GM23338 (cell line): ENCODE measurements around the gene NOLC1. TPM values are rescaled to one million over a fixed set of nuclear protein-coding genes. Genes with fewer than 3 reads are reported as not detected.
A peak's percentile ranks its signal among the peaks of the same experiment; 100 is the strongest.

Experiments
- ATAC-seq: fragments of 200-7000 bp; cut with Tn5 transposase; 3 replicates; pipeline ENCODE4 v1.9.1; 2020
- DNase-seq: peaks from one replicate; pipeline ENCODE4 v3.0.0-alpha.2; 2015; ENCODE audit warnings: low spot score
- H2AFZ ChIP-seq: fragments of 200-600 bp; sonication (generic); 2 replicates; pipeline ENCODE4 v1.8.0; 2016; ENCODE audit warnings: antibody characterized with exemption, mild to moderate bottlenecking, moderate library complexity
- H3F3A ChIP-seq: fragments of 200-600 bp; sonication (generic); replicated peaks from 2 replicates; pipeline ENCODE4 v1.8.0; 2017; ENCODE audit warnings: antibody characterized with exemption, mixed run types, low read depth
- H3K27ac ChIP-seq: fragments of 200-600 bp; sonication (generic); 2 replicates; pipeline ENCODE4 v1.6.1; 2016; ENCODE audit warnings: low read depth
- H3K27me3 ChIP-seq: fragments of 200-600 bp; sonication (generic); 2 replicates; pipeline ENCODE4 v1.8.0; 2016; ENCODE audit warnings: mild to moderate bottlenecking, mixed run types, moderate library complexity; ENCODE audit not compliant: insufficient read depth
- H3K36me3 ChIP-seq: fragments of 200-600 bp; sonication (generic); 2 replicates; pipeline ENCODE4 v1.8.0; 2016; ENCODE audit warnings: mild to moderate bottlenecking; ENCODE audit not compliant: insufficient read depth
- H3K4me1 ChIP-seq: fragments of 200-600 bp; sonication (generic); 2 replicates; pipeline ENCODE4 v1.8.0; 2016; ENCODE audit warnings: mild to moderate bottlenecking, moderate library complexity; ENCODE audit not compliant: insufficient read depth
- H3K4me2 ChIP-seq: fragments of 200-600 bp; sonication (generic); 2 replicates; pipeline ENCODE4 v1.7.1; 2017; ENCODE audit warnings: mixed run types
- H3K4me3 ChIP-seq: fragments of 200-600 bp; sonication (generic); 2 replicates; pipeline ENCODE4 v1.6.1; 2016; ENCODE audit warnings: mixed run types
- H3K79me2 ChIP-seq: fragments of 200-600 bp; sonication (generic); replicated peaks from 2 replicates; pipeline ENCODE4 v1.8.0; 2017; ENCODE audit warnings: mild to moderate bottlenecking; ENCODE audit not compliant: insufficient read depth
- H3K9me2 ChIP-seq: fragments of 200-600 bp; sonication (generic); 2 replicates; pipeline ENCODE4 v1.8.0; 2017; ENCODE audit not compliant: insufficient read depth
- H4K20me1 ChIP-seq: fragments of 200-600 bp; sonication (generic); replicated peaks from 2 replicates; pipeline ENCODE4 v1.8.0; 2017; ENCODE audit warnings: mild to moderate bottlenecking; ENCODE audit not compliant: insufficient read depth
- H3K27ac Mint-ChIP-seq: 2 replicates; pipeline ENCODE4 v1.8.0; 2020; ENCODE audit warnings: inconsistent platforms, mild to moderate bottlenecking, moderate library complexity, mixed read lengths
- H3K27me3 Mint-ChIP-seq: 3 replicates; pipeline ENCODE4 v1.8.0; 2022; ENCODE audit warnings: low read depth, mild to moderate bottlenecking, moderate library complexity, mixed read lengths, inconsistent platforms; ENCODE audit not compliant: insufficient read depth, poor library complexity
- H3K36me3 Mint-ChIP-seq: 3 replicates; pipeline ENCODE4 v1.8.0; 2021; ENCODE audit warnings: low read depth, mild to moderate bottlenecking, inconsistent platforms, moderate library complexity, mixed read lengths
- H3K4me1 Mint-ChIP-seq: 3 replicates; pipeline ENCODE4 v1.8.0; 2020; ENCODE audit warnings: mild to moderate bottlenecking, inconsistent platforms, mixed read lengths
- H3K4me3 Mint-ChIP-seq: 3 replicates; pipeline ENCODE4 v1.8.0; 2021; ENCODE audit warnings: moderate library complexity, mild to moderate bottlenecking, inconsistent platforms, mixed read lengths
- H3K9me3 Mint-ChIP-seq: 3 replicates; pipeline ENCODE4 v1.8.0; 2020; ENCODE audit warnings: moderate library complexity, mild to moderate bottlenecking, inconsistent platforms, mixed read lengths
- CREB1 ChIP-seq: fragments of 250-450 bp; sonication (Bioruptor Pico); IDR thresholded peaks from 2 replicates; pipeline ENCODE4 v1.5.0; 2020; ENCODE audit warnings: low read depth, mild to moderate bottlenecking, moderate library complexity
- EZH2 ChIP-seq: fragments of 200-600 bp; sonication (generic); IDR thresholded peaks from one replicate; pipeline ENCODE4 v1.8.0; 2017; ENCODE audit warnings: antibody characterized with exemption, mild to moderate bottlenecking, low read depth; ENCODE audit not compliant: unreplicated experiment
- JUNB ChIP-seq: IDR thresholded peaks from one replicate; pipeline ENCODE4 v1.6.1; 2016; ENCODE audit warnings: antibody characterized with exemption; ENCODE audit not compliant: unreplicated experiment
- NANOG ChIP-seq: IDR thresholded peaks from 2 replicates; pipeline ENCODE4 v1.6.1; 2016; ENCODE audit warnings: antibody characterized with exemption, borderline replicate concordance
- POLR2AphosphoS5 ChIP-seq: IDR thresholded peaks from 2 replicates; pipeline ENCODE4 v1.6.1; 2016; ENCODE audit warnings: antibody characterized with exemption, low read depth
- STAT1 ChIP-seq: IDR thresholded peaks from one replicate; pipeline ENCODE4 v1.6.1; 2016; ENCODE audit warnings: antibody characterized with exemption; ENCODE audit not compliant: unreplicated experiment
- ZNF114 ChIP-seq: fragments of 250-450 bp; sonication (Bioruptor Pico); IDR thresholded peaks from 2 replicates; pipeline ENCODE4 v1.5.0; 2020; ENCODE audit warnings: mild to moderate bottlenecking, moderate library complexity
- ZNF331 ChIP-seq: fragments of 250-450 bp; sonication (Bioruptor Pico); IDR thresholded peaks from 2 replicates; pipeline ENCODE4 v1.5.0; 2020; ENCODE audit warnings: low read depth, mild to moderate bottlenecking, moderate library complexity
- polyA plus RNA-seq: library from polyadenylated mRNA; unstranded; fragments of >200 nt; fragmentation: Nextera tagmentation; extraction: Ambion mirVana; gene quantifications from 2 replicates; pipeline ENCODE4 v1.2.1, GENCODE V29; 2016
- total RNA-seq: library from RNA; depleted of rRNA; stranded (reverse); fragments of >200 nt; shearing (Covaris generic); gene quantifications from 2 replicates; pipeline ENCODE4 v1.2.3, GENCODE V29; 2014
- TF ChIP-seq, protein P1 (sequence below), 2 experiments: fragments of 200-600 bp in 1 of 2; sonication (generic) in 1 of 2; conservative IDR thresholded peaks; 2 replicates each; pipeline versions ENCODE4 v1.5.1 to v1.6.1; 2016 to 2017; ENCODE audit warnings: antibody characterized with exemption in 2 of 2, low read depth in 2 of 2, mild to moderate bottlenecking in 2 of 2, moderate library complexity in 1 of 2
- TF ChIP-seq, protein P2 (sequence below): IDR thresholded peaks from one replicate; pipeline ENCODE4 v1.6.1; 2018; ENCODE audit warnings: antibody characterized with exemption; ENCODE audit not compliant: unreplicated experiment
- TF ChIP-seq, protein P3 (sequence below): fragments of 250-450 bp; sonication (Bioruptor Pico); IDR thresholded peaks from 2 replicates; pipeline ENCODE4 v1.5.0; 2020; ENCODE audit warnings: mild to moderate bottlenecking, moderate library complexity

The NOLC1 gene
- total and polyA plus RNA-seq, 2 experiments from 2014 or later, result 126 to 178 TPM

DNA sequence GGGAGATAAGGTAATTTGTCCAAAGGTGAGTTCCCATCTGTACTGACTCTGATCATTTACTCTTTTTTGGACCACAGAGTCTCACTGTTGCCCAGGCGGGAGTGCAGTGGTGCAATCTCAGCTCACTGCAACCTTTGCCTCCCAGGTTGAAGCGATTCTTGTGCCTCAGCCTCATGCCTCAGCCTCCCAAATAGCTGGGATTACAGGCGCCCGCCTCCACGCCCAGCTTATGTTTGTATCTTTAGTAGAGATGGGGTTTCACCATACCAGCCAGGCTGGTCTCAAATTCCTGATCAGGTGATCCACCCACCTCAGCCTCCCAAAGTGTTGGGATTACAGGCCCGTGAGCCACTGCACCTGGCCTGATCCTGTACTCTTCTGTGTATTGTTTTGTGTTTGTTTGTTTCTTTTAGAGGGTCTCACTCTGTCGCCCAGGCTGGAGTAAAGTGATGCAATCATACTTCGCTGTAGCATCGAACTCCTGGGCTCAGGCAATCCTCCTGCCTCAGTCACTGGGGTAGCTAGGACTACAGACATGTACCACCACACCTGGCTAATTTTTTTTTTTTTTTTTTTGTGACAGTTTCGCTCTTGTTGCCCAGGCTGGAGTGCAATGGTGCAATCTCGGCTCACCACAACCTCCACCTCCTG lies 2.4 kb downstream of the NOLC1 start (continued):
- TF ChIP-seq, protein P1, sequence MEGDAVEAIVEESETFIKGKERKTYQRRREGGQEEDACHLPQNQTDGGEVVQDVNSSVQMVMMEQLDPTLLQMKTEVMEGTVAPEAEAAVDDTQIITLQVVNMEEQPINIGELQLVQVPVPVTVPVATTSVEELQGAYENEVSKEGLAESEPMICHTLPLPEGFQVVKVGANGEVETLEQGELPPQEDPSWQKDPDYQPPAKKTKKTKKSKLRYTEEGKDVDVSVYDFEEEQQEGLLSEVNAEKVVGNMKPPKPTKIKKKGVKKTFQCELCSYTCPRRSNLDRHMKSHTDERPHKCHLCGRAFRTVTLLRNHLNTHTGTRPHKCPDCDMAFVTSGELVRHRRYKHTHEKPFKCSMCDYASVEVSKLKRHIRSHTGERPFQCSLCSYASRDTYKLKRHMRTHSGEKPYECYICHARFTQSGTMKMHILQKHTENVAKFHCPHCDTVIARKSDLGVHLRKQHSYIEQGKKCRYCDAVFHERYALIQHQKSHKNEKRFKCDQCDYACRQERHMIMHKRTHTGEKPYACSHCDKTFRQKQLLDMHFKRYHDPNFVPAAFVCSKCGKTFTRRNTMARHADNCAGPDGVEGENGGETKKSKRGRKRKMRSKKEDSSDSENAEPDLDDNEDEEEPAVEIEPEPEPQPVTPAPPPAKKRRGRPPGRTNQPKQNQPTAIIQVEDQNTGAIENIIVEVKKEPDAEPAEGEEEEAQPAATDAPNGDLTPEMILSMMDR (conservative IDR thresholded peaks at IDR 0.05; ENCODE audit: low read depth in 2 of 2), result no peak
- TF ChIP-seq ZNF114 (CRISPR knock-in tag) (no peak), ZNF331 (CRISPR knock-in tag) (no peak), CREB1 (CRISPR knock-in tag) (no peak), STAT1 (no peak), NANOG (no peak)
- TF ChIP-seq, protein P2, sequence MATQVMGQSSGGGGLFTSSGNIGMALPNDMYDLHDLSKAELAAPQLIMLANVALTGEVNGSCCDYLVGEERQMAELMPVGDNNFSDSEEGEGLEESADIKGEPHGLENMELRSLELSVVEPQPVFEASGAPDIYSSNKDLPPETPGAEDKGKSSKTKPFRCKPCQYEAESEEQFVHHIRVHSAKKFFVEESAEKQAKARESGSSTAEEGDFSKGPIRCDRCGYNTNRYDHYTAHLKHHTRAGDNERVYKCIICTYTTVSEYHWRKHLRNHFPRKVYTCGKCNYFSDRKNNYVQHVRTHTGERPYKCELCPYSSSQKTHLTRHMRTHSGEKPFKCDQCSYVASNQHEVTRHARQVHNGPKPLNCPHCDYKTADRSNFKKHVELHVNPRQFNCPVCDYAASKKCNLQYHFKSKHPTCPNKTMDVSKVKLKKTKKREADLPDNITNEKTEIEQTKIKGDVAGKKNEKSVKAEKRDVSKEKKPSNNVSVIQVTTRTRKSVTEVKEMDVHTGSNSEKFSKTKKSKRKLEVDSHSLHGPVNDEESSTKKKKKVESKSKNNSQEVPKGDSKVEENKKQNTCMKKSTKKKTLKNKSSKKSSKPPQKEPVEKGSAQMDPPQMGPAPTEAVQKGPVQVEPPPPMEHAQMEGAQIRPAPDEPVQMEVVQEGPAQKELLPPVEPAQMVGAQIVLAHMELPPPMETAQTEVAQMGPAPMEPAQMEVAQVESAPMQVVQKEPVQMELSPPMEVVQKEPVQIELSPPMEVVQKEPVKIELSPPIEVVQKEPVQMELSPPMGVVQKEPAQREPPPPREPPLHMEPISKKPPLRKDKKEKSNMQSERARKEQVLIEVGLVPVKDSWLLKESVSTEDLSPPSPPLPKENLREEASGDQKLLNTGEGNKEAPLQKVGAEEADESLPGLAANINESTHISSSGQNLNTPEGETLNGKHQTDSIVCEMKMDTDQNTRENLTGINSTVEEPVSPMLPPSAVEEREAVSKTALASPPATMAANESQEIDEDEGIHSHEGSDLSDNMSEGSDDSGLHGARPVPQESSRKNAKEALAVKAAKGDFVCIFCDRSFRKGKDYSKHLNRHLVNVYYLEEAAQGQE, result no peak

DNA sequence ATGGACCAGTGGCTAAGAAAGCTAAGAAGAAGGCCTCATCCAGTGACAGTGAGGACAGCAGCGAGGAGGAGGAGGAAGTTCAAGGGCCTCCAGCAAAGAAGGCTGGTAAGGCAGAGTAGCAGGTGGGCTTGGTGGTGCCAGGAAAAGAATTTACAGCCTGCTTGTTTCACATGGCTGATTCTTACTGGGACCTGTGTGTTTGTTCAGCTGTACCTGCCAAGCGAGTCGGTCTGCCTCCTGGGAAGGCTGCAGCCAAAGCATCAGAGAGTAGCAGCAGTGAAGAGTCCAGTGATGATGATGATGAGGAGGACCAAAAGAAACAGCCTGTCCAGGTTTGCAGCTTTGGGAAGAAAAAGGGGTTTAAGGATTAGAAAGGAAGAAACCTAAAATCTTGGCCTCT lies 5.0 kb downstream of the NOLC1 start:
- H2AFZ ChIP-seq, result no peak overlapping the region
- H3K36me3 Mint-ChIP-seq, result peaks cover 98% of the 10 kb centered on the region
- H3K9me3 Mint-ChIP-seq, result no peaks in the 10 kb centered on the region
- peaks cover 69% of the 10 kb centered on the region for H3K36me3 ChIP-seq
- H3K27ac ChIP-seq, result 0 out of 2 replicates have a peak overlapping the region, but pooled peaks have one; percentile 55
- no peaks in the 10 kb centered on the region for H3K27me3 ChIP-seq
- no peak overlapping the region; the same call in 2 of the 3 replicates for H3K4me3 Mint-ChIP-seq
- H3K4me1 Mint-ChIP-seq, result peaks cover 6% of the 10 kb centered on the region
- H3K4me2 ChIP-seq, result no peak overlapping the region
- peaks cover 64% of the 10 kb centered on the region for H4K20me1 ChIP-seq
- H3K4me1 ChIP-seq, result peaks cover 10% of the 10 kb centered on the region
- DNase-seq (no peak), ATAC-seq (no peak)
- peaks cover 35% of the 10 kb centered on the region for H3F3A ChIP-seq
- no peak overlapping the region for H3K27ac Mint-ChIP-seq
- H3K4me3 ChIP-seq, result no peak overlapping the region
- H3K79me2 ChIP-seq, result peaks cover 65% of the 10 kb centered on the region
- H3K9me2 ChIP-seq, result no peaks in the 10 kb centered on the region
- H3K27me3 Mint-ChIP-seq, result peaks cover 15% of the 10 kb centered on the region
- TF ChIP-seq CREB1 (CRISPR knock-in tag), result no peak
- TF ChIP-seq, protein P1 (conservative IDR thresholded peaks at IDR 0.05; ENCODE audit: low read depth in 2 of 2), result no peak
- TF ChIP-seq, protein P3, sequence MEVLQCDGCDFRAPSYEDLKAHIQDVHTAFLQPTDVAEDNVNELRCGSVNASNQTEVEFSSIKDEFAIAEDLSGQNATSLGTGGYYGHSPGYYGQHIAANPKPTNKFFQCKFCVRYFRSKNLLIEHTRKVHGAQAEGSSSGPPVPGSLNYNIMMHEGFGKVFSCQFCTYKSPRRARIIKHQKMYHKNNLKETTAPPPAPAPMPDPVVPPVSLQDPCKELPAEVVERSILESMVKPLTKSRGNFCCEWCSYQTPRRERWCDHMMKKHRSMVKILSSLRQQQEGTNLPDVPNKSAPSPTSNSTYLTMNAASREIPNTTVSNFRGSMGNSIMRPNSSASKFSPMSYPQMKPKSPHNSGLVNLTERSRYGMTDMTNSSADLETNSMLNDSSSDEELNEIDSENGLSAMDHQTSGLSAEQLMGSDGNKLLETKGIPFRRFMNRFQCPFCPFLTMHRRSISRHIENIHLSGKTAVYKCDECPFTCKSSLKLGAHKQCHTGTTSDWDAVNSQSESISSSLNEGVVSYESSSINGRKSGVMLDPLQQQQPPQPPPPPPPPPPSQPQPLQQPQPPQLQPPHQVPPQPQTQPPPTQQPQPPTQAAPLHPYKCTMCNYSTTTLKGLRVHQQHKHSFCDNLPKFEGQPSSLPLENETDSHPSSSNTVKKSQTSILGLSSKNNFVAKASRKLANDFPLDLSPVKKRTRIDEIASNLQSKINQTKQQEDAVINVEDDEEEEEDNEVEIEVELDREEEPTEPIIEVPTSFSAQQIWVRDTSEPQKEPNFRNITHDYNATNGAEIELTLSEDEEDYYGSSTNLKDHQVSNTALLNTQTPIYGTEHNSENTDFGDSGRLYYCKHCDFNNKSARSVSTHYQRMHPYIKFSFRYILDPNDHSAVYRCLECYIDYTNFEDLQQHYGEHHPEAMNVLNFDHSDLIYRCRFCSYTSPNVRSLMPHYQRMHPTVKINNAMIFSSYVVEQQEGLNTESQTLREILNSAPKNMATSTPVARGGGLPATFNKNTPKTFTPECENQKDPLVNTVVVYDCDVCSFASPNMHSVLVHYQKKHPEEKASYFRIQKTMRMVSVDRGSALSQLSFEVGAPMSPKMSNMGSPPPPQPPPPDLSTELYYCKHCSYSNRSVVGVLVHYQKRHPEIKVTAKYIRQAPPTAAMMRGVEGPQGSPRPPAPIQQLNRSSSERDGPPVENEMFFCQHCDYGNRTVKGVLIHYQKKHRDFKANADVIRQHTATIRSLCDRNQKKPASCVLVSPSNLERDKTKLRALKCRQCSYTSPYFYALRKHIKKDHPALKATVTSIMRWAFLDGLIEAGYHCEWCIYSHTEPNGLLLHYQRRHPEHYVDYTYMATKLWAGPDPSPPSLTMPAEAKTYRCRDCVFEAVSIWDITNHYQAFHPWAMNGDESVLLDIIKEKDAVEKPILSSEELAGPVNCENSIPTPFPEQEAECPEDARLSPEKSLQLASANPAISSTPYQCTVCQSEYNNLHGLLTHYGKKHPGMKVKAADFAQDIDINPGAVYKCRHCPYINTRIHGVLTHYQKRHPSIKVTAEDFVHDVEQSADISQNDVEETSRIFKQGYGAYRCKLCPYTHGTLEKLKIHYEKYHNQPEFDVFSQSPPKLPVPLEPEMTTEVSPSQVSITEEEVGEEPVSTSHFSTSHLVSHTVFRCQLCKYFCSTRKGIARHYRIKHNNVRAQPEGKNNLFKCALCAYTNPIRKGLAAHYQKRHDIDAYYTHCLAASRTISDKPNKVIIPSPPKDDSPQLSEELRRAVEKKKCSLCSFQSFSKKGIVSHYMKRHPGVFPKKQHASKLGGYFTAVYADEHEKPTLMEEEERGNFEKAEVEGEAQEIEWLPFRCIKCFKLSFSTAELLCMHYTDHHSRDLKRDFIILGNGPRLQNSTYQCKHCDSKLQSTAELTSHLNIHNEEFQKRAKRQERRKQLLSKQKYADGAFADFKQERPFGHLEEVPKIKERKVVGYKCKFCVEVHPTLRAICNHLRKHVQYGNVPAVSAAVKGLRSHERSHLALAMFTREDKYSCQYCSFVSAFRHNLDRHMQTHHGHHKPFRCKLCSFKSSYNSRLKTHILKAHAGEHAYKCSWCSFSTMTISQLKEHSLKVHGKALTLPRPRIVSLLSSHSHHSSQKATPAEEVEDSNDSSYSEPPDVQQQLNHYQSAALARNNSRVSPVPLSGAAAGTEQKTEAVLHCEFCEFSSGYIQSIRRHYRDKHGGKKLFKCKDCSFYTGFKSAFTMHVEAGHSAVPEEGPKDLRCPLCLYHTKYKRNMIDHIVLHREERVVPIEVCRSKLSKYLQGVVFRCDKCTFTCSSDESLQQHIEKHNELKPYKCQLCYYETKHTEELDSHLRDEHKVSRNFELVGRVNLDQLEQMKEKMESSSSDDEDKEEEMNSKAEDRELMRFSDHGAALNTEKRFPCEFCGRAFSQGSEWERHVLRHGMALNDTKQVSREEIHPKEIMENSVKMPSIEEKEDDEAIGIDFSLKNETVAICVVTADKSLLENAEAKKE, result no peak
- TF ChIP-seq JUNB, result no peak
- no peak for TF ChIP-seq POLR2AphosphoS5
- TF ChIP-seq EZH2, result no peak
